Left lung (tissue), 10 donors: ENCODE results near the gene SOX10. TPM values are rescaled to one million over a fixed set of nuclear protein-coding genes. Genes with fewer than 3 reads are reported as not detected.

Source experiments
- ATAC-seq: fragments of 200-7000 bp; cut with Tn5 transposase; one replicate; pipeline ENCODE4 v1.9.1; 2020; ENCODE audit warnings: moderate library complexity
- DNase-seq, 4 donors: peaks; one replicate each; pipeline ENCODE4 v3.0.0-alpha.2; 2013 to 2020
- H3K27ac ChIP-seq, 2 donors: fragments of 200-600 bp; sonication (generic) in 1 of 2; one replicate each; pipeline versions ENCODE4 v1.5.0 to v1.8.0; 2020 to 2021
- H3K27me3 ChIP-seq, 2 donors: fragments of 200-600 bp; sonication (generic) in 1 of 2; one replicate each; pipeline versions ENCODE4 v1.5.0 to v1.8.0; 2020 to 2021
- H3K36me3 ChIP-seq, 2 donors: fragments of 200-600 bp; sonication (generic) in 1 of 2; one replicate each; pipeline versions ENCODE4 v1.5.0 to v1.8.0; 2020 to 2021
- H3K4me1 ChIP-seq, 2 donors: fragments of 200-600 bp; one replicate each; pipeline ENCODE4 v1.8.0; 2021
- H3K4me3 ChIP-seq, 2 donors: fragments of 200-600 bp; sonication (generic) in 1 of 2; one replicate each; pipeline versions ENCODE4 v1.5.0 to v1.8.0; 2020 to 2021; ENCODE audit warnings: mild to moderate bottlenecking in 1 of 2
- H3K9me3 ChIP-seq, 2 donors: fragments of 200-600 bp; sonication (generic) in 1 of 2; one replicate each; pipeline versions ENCODE4 v1.5.0 to v1.8.0; 2020 to 2021
- intact Hi-C, 2 donors: fragments of 100-400 bp; cut with DNase I; formaldehyde crosslinking; loops; one replicate each; pipeline versions ENCODE4 v1.11.2 to v1.14.2; 2022
- polyA plus RNA-seq, 6 donors: library from polyadenylated mRNA; unstranded; fragments of 120-200 nt; gene quantifications; one replicate each; pipeline ENCODE4 v1.2.1, GENCODE V29; 2013; ENCODE audit not compliant: insufficient read length in 6 of 6
- total RNA-seq, 2 donors: library from RNA; stranded (reverse); fragmentation: NEBNext Ultra II Directional; extraction: Animal tissue kit (Norgen Biotek cat#: 25700); gene quantifications; one replicate each; pipeline ENCODE4 v1.2.1, GENCODE V29; 2021
- TF ChIP-seq, protein P1 (sequence below), 2 donors: fragments of 200-600 bp; sonication (generic) in 1 of 2; IDR thresholded peaks; one replicate each; pipeline versions ENCODE4 v1.5.0 to v1.8.0; 2021; ENCODE audit warnings: antibody characterized with exemption in 2 of 2
- donor health status: DM: no; HTN: yes; CAD: no.
- donor health status: DM: no; HTN: no; CAD: no.

Gene SOX10
- total and polyA plus RNA-seq, 8 donors, result 0.41 to 1.0 (median 0.83) TPM; not detected in 2

DNA sequence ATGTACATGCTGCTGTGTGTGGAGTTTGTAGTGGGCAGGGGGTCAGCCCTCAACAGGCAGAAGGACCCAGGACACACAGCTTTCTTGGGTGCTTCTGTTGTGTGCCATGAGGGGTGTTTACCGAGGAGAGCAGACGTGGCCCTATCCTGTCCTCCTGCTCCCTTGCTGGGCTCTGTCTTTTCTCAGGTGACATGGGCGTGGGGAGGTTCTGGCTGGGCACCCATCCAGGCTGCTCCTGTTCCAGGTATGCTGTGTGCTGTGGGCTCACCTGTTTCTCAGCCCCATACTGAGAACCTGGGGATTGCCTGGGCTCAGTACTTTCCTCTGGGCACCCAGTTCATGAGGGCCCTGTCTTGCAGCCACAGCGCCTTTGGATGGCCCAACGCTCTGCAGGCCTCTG is 55.0 kb downstream of the SOX10 start:
- Histone ChIP-seq H3K36me3 (peaks cover 0 to 81% of the 10 kb centered on the region in 2 donors), H3K27ac (no peak overlapping the region), H3K4me3 (no peak overlapping the region), H3K4me1 (peaks cover 29 to 46% of the 10 kb centered on the region in 2 donors), H3K27me3 (no peaks in the 10 kb centered on the region), H3K9me3 (no peaks in the 10 kb centered on the region)
- DNase-seq (no peak), ATAC-seq (no peak)
- TF ChIP-seq, protein P1, sequence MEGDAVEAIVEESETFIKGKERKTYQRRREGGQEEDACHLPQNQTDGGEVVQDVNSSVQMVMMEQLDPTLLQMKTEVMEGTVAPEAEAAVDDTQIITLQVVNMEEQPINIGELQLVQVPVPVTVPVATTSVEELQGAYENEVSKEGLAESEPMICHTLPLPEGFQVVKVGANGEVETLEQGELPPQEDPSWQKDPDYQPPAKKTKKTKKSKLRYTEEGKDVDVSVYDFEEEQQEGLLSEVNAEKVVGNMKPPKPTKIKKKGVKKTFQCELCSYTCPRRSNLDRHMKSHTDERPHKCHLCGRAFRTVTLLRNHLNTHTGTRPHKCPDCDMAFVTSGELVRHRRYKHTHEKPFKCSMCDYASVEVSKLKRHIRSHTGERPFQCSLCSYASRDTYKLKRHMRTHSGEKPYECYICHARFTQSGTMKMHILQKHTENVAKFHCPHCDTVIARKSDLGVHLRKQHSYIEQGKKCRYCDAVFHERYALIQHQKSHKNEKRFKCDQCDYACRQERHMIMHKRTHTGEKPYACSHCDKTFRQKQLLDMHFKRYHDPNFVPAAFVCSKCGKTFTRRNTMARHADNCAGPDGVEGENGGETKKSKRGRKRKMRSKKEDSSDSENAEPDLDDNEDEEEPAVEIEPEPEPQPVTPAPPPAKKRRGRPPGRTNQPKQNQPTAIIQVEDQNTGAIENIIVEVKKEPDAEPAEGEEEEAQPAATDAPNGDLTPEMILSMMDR (IDR thresholded peaks at IDR 0.05), result no peak
- intact Hi-C loops, result no loop called here

DNA sequence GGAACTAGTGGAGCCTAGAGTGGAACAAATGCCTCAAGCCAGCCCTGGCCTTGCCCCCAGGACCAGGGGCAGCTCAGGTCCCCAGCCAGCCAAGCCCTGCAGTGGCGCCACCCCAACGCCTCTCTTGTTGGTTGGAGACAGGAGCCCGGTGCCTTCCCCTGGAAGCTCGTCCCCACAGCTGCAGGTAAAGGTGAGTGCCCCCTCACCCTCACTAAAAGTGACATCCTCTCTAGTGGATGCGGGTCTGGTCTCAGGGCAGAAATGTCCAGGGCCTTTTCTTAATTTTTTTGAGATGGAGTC is 56.8 kb downstream of the SOX10 start:
- intact Hi-C loops, result no loop called here
- no peak for ATAC-seq
- TF ChIP-seq, protein P1 (IDR thresholded peaks at IDR 0.05), result no peak

DNA sequence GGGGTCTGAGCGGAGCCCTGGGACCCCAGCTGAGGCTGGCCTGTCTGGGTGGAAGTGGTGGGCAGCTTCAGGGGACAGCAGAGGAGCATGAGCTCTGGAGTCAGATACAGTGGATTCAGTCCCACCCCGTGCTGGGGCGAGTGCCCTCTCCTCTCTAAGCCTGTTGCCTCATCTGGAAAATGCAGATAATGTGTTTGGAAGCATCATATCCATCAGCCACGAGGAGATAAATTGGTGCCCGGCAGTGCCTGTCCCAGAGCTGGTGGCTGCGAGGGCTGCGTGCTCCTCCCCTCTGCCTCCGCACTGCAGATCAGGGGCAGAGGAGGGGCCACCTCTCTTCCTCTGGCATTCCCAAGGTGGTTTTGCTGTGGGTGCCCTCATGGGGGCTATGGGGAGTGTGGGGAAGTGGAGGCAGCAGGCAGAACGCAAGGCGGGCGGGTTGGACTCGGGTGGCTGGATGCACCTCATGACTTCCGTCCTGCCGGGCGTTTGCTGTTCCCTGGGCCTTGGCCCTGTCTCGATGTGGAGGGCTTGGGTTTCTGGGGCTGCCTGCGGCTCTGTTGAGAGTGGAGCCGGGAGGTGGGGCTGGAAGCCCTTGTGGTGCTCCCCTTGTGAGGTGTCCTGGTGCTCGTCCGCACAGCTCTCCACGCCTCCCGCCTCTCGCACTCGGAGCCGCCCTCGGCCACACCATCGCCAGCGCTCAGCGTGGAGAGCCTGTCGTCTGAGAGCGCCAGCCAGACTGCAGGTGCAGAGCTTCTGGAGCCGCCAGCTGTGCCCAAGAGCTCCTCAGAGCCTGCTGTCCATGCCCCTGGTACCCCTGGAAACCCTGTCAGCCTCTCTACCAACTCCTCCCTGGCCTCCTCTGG is 57.4 kb downstream of the SOX10 start:
- TF ChIP-seq, protein P1 (IDR thresholded peaks at IDR 0.05), result no peak
- H3K27ac ChIP-seq, result no peak overlapping the region
- ATAC-seq (no peak), DNase-seq (no peak)
- no peak overlapping the region for H3K4me3 ChIP-seq
- peaks cover 0 to 93% of the 10 kb centered on the region in 2 donors for H3K36me3 ChIP-seq
- H3K4me1 ChIP-seq, result peaks cover 9 to 23% of the 10 kb centered on the region in 2 donors
- no peaks in the 10 kb centered on the region for H3K27me3 ChIP-seq
- H3K9me3 ChIP-seq, result no peaks in the 10 kb centered on the region
- intact Hi-C loops, result no loop called here

More for the DNA sequence above, 56.8 kb downstream of the SOX10 start:
- H3K4me1 ChIP-seq, result peaks cover 13 to 28% of the 10 kb centered on the region in 2 donors
- no peaks in the 10 kb centered on the region for H3K27me3 ChIP-seq
- no peak overlapping the region for H3K4me3 ChIP-seq
- no peak for DNase-seq
- H3K36me3 ChIP-seq, result peaks cover 0 to 94% of the 10 kb centered on the region in 2 donors
- no peaks in the 10 kb centered on the region for H3K9me3 ChIP-seq
- no peak overlapping the region for H3K27ac ChIP-seq

DNA sequence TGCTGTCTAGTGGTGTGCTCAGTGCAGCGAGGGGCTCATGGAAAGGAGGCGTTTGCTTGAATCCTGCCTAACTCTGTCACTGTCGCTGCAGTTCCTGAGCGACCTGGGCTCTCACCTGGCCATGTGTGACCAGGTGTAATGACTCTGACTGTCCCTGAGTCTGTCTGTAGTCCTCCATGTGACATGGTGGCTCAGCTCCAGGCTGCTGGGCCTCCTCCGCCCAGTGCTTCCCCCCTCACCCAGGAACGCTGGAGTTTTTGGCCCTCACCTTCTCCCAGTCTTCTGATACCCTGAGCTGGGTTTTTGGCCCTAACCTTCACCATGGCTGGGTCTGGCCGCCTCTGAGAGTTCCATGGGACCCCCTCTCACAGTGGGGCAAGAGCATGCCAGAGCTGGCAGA is 58.0 kb downstream of the SOX10 start:
- no peaks in the 10 kb centered on the region for H3K27me3 ChIP-seq
- peaks cover 0 to 93% of the 10 kb centered on the region in 2 donors for H3K36me3 ChIP-seq
- TF ChIP-seq, protein P1 (IDR thresholded peaks at IDR 0.05), result no peak
- no peak for ATAC-seq
- no peak overlapping the region for H3K4me3 ChIP-seq
- intact Hi-C loops, result no loop called here
- H3K9me3 ChIP-seq, result no peaks in the 10 kb centered on the region
- peaks cover 8 to 18% of the 10 kb centered on the region in 2 donors for H3K4me1 ChIP-seq
- H3K27ac ChIP-seq, result no peak overlapping the region
- DNase-seq, result no peak

DNA sequence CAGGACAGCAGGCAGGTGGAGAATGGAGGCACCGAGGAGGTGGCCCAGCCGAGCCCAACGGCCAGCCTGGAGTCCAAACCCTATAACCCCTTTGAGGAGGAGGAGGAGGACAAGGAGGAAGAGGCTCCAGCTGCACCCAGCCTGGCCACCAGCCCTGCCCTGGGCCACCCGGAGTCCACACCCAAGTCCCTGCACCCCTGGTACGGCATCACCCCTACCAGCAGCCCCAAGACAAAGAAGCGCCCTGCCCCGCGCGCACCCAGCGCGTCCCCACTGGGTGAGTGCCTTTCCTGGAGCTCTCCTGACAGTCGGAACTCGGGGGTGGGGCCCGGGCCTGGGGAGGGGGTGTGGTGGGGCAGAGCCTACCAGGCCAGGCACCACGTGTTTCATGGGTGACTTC is 58.6 kb downstream of the SOX10 start:
- ATAC-seq (no peak), DNase-seq (no peak)
- Histone ChIP-seq H3K9me3 (no peaks in the 10 kb centered on the region), H3K4me3 (no peak overlapping the region), H3K27ac (no peak overlapping the region), H3K27me3 (no peaks in the 10 kb centered on the region), H3K4me1 (peaks cover 4 to 12% of the 10 kb centered on the region in 2 donors), H3K36me3 (peaks cover 0 to 97% of the 10 kb centered on the region in 2 donors)
- TF ChIP-seq, protein P1 (IDR thresholded peaks at IDR 0.05), result no peak
- intact Hi-C loops, result no loop called here
